HL-60/S4 (cell line): ENCODE measurements around the gene SETX.

Experiments used
- in situ Hi-C: fragments of 300-500 bp; cut with MboI; formaldehyde crosslinking; loops from 2 replicates; pipeline ENCODE4 v1.14.3; 2022; ENCODE audit warnings: low sequenced_read_pairs

SETX gene

GRCh38 chr9:132288966-132289365, 65.8 kb downstream of the SETX start:
- in situ Hi-C loops = no loop called here

- in situ Hi-C loops = no loop called here
Measured at GRCh38 chr9:132288361-132288760, 66.4 kb downstream of the SETX start.

GRCh38 chr9:132287256-132287760, 67.5 kb downstream of the SETX start:
- in situ Hi-C loops = no loop called here

- in situ Hi-C loops = no loop called here
Measured at GRCh38 chr9:132283863-132284262, 70.9 kb downstream of the SETX start.

GRCh38 chr9:132283165-132283564, 71.6 kb downstream of the SETX start:
- in situ Hi-C loops = no loop called here

- in situ Hi-C loops = loop anchor here (25.0 kb wide), 1 partner anchor 688 kb away; no protein-coding TSS in a partner anchor
Measured at GRCh38 chr9:132274861-132275260, 79.9 kb downstream of the SETX start.

GRCh38 chr9:132269704-132270516, 84.9 kb downstream of the SETX start:
- in situ Hi-C loops = loop anchor here (25.0 kb wide), 1 partner anchor 683 kb away; no protein-coding TSS in a partner anchor

GRCh38 chr9:132268725-132269352, 85.9 kb downstream of the SETX start:
- in situ Hi-C loops = loop anchor here (25.0 kb wide), 1 partner anchor 682 kb away; no protein-coding TSS in a partner anchor

GRCh38 chr9:132267660-132268059, 87.1 kb downstream of the SETX start:
- in situ Hi-C loops = loop anchor here (25.0 kb wide), 1 partner anchor 680 kb away; no protein-coding TSS in a partner anchor

GRCh38 chr9:132266017-132266416, 88.8 kb downstream of the SETX start:
- in situ Hi-C loops = loop anchor here (25.0 kb wide), 1 partner anchor 679 kb away; no protein-coding TSS in a partner anchor

- in situ Hi-C loops = loop anchor here (25.0 kb wide), 1 partner anchor 674 kb away; no protein-coding TSS in a partner anchor
Measured at GRCh38 chr9:132260846-132261245, 93.9 kb downstream of the SETX start.

- in situ Hi-C loops = loop anchor here (5.0 to 25.0 kb wide), 2 partner anchors 488 to 663 kb away; no protein-coding TSS in a partner anchor
Measured at GRCh38 chr9:132250324-132251262, 104.2 kb downstream of the SETX start.

- in situ Hi-C loops = loop anchor here (5.0 to 25.0 kb wide), 2 partner anchors 487 to 662 kb away; no protein-coding TSS in a partner anchor
Measured at GRCh38 chr9:132249690-132250089, 105.1 kb downstream of the SETX start.

GRCh38 chr9:132249123-132249522, 105.7 kb downstream of the SETX start:
- in situ Hi-C loops = no loop called here

- in situ Hi-C loops = no loop called here
Measured at GRCh38 chr9:132247942-132248341, 106.8 kb downstream of the SETX start.

GRCh38 chr9:132245465-132245864, 109.3 kb downstream of the SETX start:
- in situ Hi-C loops = no loop called here

- in situ Hi-C loops = no loop called here
Measured at GRCh38 chr9:132244582-132245455, 110.0 kb downstream of the SETX start.

- in situ Hi-C loops = no loop called here
Measured at GRCh38 chr9:132243156-132244074, 111.4 kb downstream of the SETX start.
